HEK293 (cell line): Measurements from ENCODE around the gene ARHGEF12.

Experiments
- HIC1 ChIP-seq: fragments of 450-650 bp; formaldehyde crosslinking; IDR thresholded peaks from 2 replicates; pipeline ENCODE4 v1.5.1; 2016; ENCODE audit warnings: missing biosample characterization, missing genetic modification characterization
- HOXA7 ChIP-seq: sonication (generic); formaldehyde crosslinking; IDR thresholded peaks from 2 replicates; pipeline ENCODE4 v1.8.1; 2022; ENCODE audit warnings: missing genetic modification reagents, borderline replicate concordance
- KLF7 ChIP-seq: fragments of 450-650 bp; formaldehyde crosslinking; IDR thresholded peaks from 2 replicates; pipeline ENCODE4 v1.5.1; 2016; ENCODE audit warnings: missing biosample characterization, missing genetic modification characterization, borderline replicate concordance
- YY1 ChIP-seq: fragments of 450-650 bp; formaldehyde crosslinking; IDR thresholded peaks from 2 replicates; pipeline ENCODE4 v1.5.1; 2018; ENCODE audit warnings: missing biosample characterization, missing genetic modification characterization
- ZBTB10 ChIP-seq: fragments of 450-650 bp; formaldehyde crosslinking; IDR thresholded peaks from 2 replicates; pipeline ENCODE4 v1.5.1; 2016; ENCODE audit warnings: missing biosample characterization, missing genetic modification characterization
- ZFHX2 ChIP-seq: fragments of 450-650 bp; formaldehyde crosslinking; conservative IDR thresholded peaks from 2 replicates; pipeline ENCODE4 v1.5.1; 2016; ENCODE audit warnings: missing biosample characterization, missing genetic modification characterization
- ZNF341 ChIP-seq: fragments of 450-650 bp; formaldehyde crosslinking; IDR thresholded peaks from 2 replicates; pipeline ENCODE4; 2016; ENCODE audit warnings: low read depth, missing biosample characterization, missing genetic modification characterization
- ZNF350 ChIP-seq: fragments of 450-650 bp; formaldehyde crosslinking; IDR thresholded peaks from 2 replicates; pipeline ENCODE4 v1.5.0; 2017; ENCODE audit warnings: missing biosample characterization, mild to moderate bottlenecking, missing genetic modification characterization
- ZNF398 ChIP-seq: fragments of 450-650 bp; formaldehyde crosslinking; IDR thresholded peaks from 2 replicates; pipeline ENCODE4 v1.5.1; 2017; ENCODE audit warnings: missing biosample characterization, missing genetic modification characterization
- ZNF433 ChIP-seq: fragments of 450-650 bp; formaldehyde crosslinking; IDR thresholded peaks from 2 replicates; pipeline ENCODE4 v1.5.1; 2016; ENCODE audit warnings: missing biosample characterization, missing genetic modification characterization, low read depth
- ZNF530 ChIP-seq: fragments of 450-650 bp; formaldehyde crosslinking; IDR thresholded peaks from 2 replicates; pipeline ENCODE4 v1.5.1; 2016; ENCODE audit warnings: low read depth, missing biosample characterization, missing genetic modification characterization
- ZNF596 ChIP-seq: fragments of 450-650 bp; IDR thresholded peaks from 2 replicates; pipeline ENCODE4 v1.5.0; 2018; ENCODE audit warnings: missing biosample characterization, mild to moderate bottlenecking, missing genetic modification characterization, moderate library complexity
- ZNF660 ChIP-seq: fragments of 450-650 bp; IDR thresholded peaks from 2 replicates; pipeline ENCODE4 v1.5.1; 2018; ENCODE audit warnings: missing biosample characterization, mild to moderate bottlenecking, missing genetic modification characterization
- ZNF677 ChIP-seq: fragments of 450-650 bp; IDR thresholded peaks from 2 replicates; pipeline ENCODE4 v1.5.0; 2018; ENCODE audit warnings: missing biosample characterization, mild to moderate bottlenecking, missing genetic modification characterization, moderate library complexity
- ZNF768 ChIP-seq: fragments of 450-650 bp; formaldehyde crosslinking; IDR thresholded peaks from 2 replicates; pipeline ENCODE4 v1.5.1; 2018; ENCODE audit warnings: missing biosample characterization, mild to moderate bottlenecking, missing genetic modification characterization
- ZNF792 ChIP-seq: fragments of 450-650 bp; formaldehyde crosslinking; IDR thresholded peaks from 2 replicates; pipeline ENCODE4 v1.5.1; 2016; ENCODE audit warnings: missing biosample characterization, missing genetic modification characterization
- TF ChIP-seq, protein P1 (sequence below): fragments of 450-650 bp; formaldehyde crosslinking; IDR thresholded peaks from 2 replicates; pipeline ENCODE4 v1.5.1; 2016; ENCODE audit warnings: missing biosample characterization, missing genetic modification characterization, low read depth
- TF ChIP-seq, protein P2 (sequence below): fragments of 450-650 bp; IDR thresholded peaks from 2 replicates; pipeline ENCODE4 v1.5.1; 2018; ENCODE audit warnings: missing biosample characterization, mild to moderate bottlenecking, missing genetic modification characterization
- TF ChIP-seq, protein P3 (sequence below): fragments of 450-650 bp; formaldehyde crosslinking; IDR thresholded peaks from 2 replicates; pipeline ENCODE4 v1.5.1; 2016; ENCODE audit warnings: missing biosample characterization, missing genetic modification characterization
- TF ChIP-seq, protein P4 (sequence below): fragments of 450-650 bp; formaldehyde crosslinking; IDR thresholded peaks from 2 replicates; pipeline ENCODE4 v1.5.1; 2017; ENCODE audit warnings: missing biosample characterization, missing genetic modification characterization
- TF ChIP-seq, protein P5 (sequence below): fragments of 450-650 bp; formaldehyde crosslinking; IDR thresholded peaks from 2 replicates; pipeline ENCODE4 v1.5.1; 2016; ENCODE audit warnings: missing biosample characterization, missing genetic modification characterization

The ARHGEF12 gene

DNA sequence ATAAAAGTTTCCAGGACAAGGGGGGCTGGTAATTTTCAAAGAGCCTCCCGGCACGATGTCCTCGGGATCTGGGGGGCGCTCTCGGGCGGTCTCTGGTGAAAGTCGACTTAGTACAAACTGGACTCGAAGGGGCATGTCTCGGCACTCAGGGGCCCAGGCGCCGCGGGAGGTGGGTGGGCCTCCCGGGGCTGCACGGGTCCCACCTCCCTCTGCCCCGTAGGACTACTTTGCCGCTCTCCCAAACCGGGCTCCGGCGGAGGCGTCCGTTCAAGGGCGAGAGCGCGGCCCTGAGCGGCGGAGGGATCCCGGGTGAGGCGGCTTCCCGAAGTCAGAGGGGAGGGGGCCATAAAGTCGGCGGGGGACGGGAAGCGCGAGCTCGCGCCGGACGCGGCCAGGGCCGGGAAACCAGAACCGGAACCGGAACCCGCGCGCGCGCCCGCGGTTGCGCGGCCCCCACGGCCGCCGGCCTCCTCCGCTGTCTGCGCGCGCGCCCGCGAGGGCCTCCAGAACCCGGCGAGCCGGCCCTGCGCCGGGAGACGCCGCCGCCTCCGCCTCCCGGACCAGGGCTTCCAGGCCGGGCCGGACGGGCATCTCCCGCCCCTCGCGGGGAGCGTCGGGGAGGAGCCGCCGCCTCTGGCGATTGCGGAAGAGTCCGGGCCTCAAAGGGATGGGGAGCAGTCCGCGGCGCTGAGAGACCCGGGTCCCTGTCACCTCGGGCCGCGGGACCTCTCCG, at the start of gene ARHGEF12 (continued):
- no peak for TF ChIP-seq ZNF530 (tag by site-specific recombination)
- peak; percentile 75 for TF ChIP-seq HIC1 (tag by site-specific recombination)
- peak; percentile 77; the same call in 1 of the 2 replicates for TF ChIP-seq KLF7 (tag by site-specific recombination)
- TF ChIP-seq, protein P1, sequence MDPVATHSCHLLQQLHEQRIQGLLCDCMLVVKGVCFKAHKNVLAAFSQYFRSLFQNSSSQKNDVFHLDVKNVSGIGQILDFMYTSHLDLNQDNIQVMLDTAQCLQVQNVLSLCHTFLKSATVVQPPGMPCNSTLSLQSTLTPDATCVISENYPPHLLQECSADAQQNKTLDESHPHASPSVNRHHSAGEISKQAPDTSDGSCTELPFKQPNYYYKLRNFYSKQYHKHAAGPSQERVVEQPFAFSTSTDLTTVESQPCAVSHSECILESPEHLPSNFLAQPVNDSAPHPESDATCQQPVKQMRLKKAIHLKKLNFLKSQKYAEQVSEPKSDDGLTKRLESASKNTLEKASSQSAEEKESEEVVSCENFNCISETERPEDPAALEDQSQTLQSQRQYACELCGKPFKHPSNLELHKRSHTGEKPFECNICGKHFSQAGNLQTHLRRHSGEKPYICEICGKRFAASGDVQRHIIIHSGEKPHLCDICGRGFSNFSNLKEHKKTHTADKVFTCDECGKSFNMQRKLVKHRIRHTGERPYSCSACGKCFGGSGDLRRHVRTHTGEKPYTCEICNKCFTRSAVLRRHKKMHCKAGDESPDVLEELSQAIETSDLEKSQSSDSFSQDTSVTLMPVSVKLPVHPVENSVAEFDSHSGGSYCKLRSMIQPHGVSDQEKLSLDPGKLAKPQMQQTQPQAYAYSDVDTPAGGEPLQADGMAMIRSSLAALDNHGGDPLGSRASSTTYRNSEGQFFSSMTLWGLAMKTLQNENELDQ (tag by site-specific recombination), result no peak
- TF ChIP-seq ZNF596 (tag by site-specific recombination), result peak; percentile 58; the same call in 1 of the 2 replicates
- 0 out of 2 replicates have a peak, but pooled peaks have one; percentile 30 for TF ChIP-seq ZFHX2
- TF ChIP-seq ZBTB10 (tag by site-specific recombination), result peak; percentile 91
- peak; percentile 70 for TF ChIP-seq ZNF398
- TF ChIP-seq ZNF350 (tag by site-specific recombination), result no peak
- peak; percentile 95 for TF ChIP-seq ZNF660 (tag by site-specific recombination)
- no peak for TF ChIP-seq ZNF433 (tag by site-specific recombination)
- TF ChIP-seq, protein P2, sequence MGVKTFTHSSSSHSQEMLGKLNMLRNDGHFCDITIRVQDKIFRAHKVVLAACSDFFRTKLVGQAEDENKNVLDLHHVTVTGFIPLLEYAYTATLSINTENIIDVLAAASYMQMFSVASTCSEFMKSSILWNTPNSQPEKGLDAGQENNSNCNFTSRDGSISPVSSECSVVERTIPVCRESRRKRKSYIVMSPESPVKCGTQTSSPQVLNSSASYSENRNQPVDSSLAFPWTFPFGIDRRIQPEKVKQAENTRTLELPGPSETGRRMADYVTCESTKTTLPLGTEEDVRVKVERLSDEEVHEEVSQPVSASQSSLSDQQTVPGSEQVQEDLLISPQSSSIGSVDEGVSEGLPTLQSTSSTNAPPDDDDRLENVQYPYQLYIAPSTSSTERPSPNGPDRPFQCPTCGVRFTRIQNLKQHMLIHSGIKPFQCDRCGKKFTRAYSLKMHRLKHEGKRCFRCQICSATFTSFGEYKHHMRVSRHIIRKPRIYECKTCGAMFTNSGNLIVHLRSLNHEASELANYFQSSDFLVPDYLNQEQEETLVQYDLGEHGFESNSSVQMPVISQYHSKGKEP (tag by site-specific recombination), result peak; percentile 74
- TF ChIP-seq ZNF792 (tag by site-specific recombination), result 0 out of 2 replicates have a peak, but pooled peaks have one; percentile 50
- TF ChIP-seq, protein P3, sequence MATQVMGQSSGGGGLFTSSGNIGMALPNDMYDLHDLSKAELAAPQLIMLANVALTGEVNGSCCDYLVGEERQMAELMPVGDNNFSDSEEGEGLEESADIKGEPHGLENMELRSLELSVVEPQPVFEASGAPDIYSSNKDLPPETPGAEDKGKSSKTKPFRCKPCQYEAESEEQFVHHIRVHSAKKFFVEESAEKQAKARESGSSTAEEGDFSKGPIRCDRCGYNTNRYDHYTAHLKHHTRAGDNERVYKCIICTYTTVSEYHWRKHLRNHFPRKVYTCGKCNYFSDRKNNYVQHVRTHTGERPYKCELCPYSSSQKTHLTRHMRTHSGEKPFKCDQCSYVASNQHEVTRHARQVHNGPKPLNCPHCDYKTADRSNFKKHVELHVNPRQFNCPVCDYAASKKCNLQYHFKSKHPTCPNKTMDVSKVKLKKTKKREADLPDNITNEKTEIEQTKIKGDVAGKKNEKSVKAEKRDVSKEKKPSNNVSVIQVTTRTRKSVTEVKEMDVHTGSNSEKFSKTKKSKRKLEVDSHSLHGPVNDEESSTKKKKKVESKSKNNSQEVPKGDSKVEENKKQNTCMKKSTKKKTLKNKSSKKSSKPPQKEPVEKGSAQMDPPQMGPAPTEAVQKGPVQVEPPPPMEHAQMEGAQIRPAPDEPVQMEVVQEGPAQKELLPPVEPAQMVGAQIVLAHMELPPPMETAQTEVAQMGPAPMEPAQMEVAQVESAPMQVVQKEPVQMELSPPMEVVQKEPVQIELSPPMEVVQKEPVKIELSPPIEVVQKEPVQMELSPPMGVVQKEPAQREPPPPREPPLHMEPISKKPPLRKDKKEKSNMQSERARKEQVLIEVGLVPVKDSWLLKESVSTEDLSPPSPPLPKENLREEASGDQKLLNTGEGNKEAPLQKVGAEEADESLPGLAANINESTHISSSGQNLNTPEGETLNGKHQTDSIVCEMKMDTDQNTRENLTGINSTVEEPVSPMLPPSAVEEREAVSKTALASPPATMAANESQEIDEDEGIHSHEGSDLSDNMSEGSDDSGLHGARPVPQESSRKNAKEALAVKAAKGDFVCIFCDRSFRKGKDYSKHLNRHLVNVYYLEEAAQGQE (tag by site-specific recombination), result peak; percentile 55; the same call in 1 of the 2 replicates
- TF ChIP-seq, protein P4, sequence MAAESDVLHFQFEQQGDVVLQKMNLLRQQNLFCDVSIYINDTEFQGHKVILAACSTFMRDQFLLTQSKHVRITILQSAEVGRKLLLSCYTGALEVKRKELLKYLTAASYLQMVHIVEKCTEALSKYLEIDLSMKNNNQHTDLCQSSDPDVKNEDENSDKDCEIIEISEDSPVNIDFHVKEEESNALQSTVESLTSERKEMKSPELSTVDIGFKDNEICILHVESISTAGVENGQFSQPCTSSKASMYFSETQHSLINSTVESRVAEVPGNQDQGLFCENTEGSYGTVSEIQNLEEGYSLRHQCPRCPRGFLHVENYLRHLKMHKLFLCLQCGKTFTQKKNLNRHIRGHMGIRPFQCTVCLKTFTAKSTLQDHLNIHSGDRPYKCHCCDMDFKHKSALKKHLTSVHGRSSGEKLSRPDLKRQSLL (tag by site-specific recombination), result peak; percentile 36; the same call in 1 of the 2 replicates
- peak; percentile 74 for TF ChIP-seq ZNF341 (tag by site-specific recombination)
- TF ChIP-seq HOXA7 (CRISPR knock-in tag), result no peak
- TF ChIP-seq ZNF768, result no peak
- TF ChIP-seq, protein P5, sequence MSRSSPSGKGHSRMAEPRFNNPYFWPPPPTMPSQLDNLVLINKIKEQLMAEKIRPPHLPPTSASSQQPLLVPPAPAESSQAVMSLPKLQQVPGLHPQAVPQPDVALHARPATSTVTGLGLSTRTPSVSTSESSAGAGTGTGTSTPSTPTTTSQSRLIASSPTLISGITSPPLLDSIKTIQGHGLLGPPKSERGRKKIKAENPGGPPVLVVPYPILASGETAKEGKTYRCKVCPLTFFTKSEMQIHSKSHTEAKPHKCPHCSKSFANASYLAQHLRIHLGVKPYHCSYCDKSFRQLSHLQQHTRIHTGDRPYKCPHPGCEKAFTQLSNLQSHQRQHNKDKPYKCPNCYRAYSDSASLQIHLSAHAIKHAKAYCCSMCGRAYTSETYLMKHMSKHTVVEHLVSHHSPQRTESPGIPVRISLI (tag by site-specific recombination), result no peak
- peak; percentile 70; the same call in 1 of the 2 replicates for TF ChIP-seq YY1 (tag by site-specific recombination)
- TF ChIP-seq ZNF677 (tag by site-specific recombination), result peak; percentile 16; the same call in 1 of the 2 replicates
